Measurements from ENCODE around the gene CRABP1. TPM values are rescaled to one million over a fixed set of nuclear protein-coding genes. Genes with fewer than 3 reads are reported as not detected.

CRABP1 gene
- total RNA-seq, 1 donor from 2014 or later = not detected

DNA sequence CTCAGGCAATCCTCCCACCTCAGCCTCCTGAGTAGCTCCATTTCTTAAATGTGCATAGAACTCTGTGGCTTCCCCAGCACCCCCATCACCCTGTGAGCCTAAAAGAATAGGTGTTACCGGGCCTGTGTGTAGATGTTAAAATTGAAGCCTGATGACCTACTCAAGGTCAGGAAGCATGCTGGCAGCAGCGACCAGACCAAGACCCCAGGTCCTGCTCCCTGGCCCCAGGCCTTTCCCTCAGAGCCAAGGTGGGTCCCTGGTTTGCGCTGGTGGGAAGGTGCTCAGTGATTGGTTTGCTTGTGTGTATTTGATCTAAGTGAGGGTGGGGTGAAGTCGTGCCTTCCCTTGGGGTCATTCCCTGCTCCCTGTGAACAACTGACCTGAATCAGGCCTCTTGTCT is 18.4 kb upstream of the CRABP1 start:
- Mint-ChIP-seq H3K27ac (no peak overlapping the region), H3K4me3 (no peak overlapping the region), H3K36me3 (ENCODE audit: low read depth) (no peaks in the 10 kb centered on the region), H3K4me1 (ENCODE audit: low read depth) (no peaks in the 10 kb centered on the region), H3K27me3 (ENCODE audit: insufficient read depth) (peaks cover 5% of the 10 kb centered on the region), H3K9me3 (no peaks in the 10 kb centered on the region)
- intact Hi-C loops (cut with micrococcal nuclease) = no loop called here
- no peak for DNase-seq (ENCODE audit: low spot score)

DNA sequence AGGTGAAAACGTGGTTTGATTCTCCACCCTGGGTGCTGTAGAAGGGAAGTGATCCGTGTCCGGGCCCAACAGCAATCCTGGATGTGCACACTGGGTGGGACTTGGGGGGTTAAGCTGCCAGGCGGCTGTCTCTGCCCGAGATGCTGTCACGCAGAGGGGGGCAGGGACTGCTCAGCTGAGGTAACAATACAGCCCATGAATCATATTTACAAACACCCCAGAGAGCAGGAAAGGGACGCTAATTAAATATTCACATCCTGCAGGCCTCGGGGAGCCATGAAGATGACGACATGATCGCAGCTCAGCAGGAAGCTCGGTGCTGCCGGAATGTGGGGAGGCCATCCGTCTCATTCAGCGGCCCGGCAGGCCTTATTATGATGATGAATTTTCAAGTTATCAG is 17.9 kb upstream of the CRABP1 start:
- Mint-ChIP-seq H3K4me1 (ENCODE audit: low read depth) (no peaks in the 10 kb centered on the region), H3K27me3 (ENCODE audit: insufficient read depth) (peaks cover 8% of the 10 kb centered on the region), H3K9me3 (no peaks in the 10 kb centered on the region), H3K36me3 (ENCODE audit: low read depth) (no peaks in the 10 kb centered on the region), H3K27ac (no peak overlapping the region), H3K4me3 (no peak overlapping the region)
- no peak for DNase-seq (ENCODE audit: low spot score)
- intact Hi-C loops (cut with micrococcal nuclease) = no loop called here

DNA sequence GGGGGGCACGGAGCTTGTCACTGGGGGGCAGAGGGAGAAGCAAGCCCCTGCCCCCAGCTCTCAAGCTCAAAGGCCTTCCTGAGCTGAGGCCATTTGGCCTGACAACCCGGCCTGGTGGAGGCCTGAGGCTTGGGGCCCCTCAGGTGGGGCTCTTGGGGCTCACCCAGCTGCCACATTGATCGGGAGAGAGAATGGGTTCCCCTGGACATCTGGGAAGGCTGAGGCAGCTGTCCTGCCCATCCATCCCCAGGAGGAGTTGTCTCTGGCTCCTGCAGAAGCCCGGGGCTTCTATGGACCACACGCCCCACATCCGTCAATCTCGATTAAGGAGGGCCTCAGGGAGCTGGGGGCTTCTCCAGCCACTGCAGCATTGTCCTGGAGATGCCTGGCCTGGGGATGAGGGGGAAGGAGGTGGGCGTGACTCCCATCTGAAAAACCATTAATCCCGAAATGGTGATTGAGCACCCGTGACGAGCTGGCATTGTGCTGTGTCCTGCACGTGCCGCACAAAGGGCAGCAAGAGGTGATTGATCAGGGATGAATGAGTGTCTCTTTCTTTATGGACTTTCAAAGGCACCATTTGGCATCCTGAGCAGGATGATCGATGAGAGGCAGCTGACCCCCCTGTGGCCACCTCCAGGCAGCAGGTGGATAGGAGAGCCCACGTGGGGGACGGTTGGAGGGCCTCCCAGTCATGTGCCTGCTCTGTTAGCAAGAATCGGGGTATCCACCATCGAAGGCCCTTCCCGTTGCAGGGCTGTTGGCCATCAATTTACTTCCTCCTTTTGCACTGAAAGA is 17.2 kb upstream of the CRABP1 start:
- Mint-ChIP-seq H3K4me3 (no peak overlapping the region), H3K27me3 (ENCODE audit: insufficient read depth) (peaks cover 7% of the 10 kb centered on the region), H3K36me3 (ENCODE audit: low read depth) (no peaks in the 10 kb centered on the region), H3K4me1 (ENCODE audit: low read depth) (no peaks in the 10 kb centered on the region), H3K27ac (no peak overlapping the region), H3K9me3 (no peaks in the 10 kb centered on the region)
- DNase-seq (ENCODE audit: low spot score) = no peak
- intact Hi-C loops (cut with micrococcal nuclease) = no loop called here

DNA sequence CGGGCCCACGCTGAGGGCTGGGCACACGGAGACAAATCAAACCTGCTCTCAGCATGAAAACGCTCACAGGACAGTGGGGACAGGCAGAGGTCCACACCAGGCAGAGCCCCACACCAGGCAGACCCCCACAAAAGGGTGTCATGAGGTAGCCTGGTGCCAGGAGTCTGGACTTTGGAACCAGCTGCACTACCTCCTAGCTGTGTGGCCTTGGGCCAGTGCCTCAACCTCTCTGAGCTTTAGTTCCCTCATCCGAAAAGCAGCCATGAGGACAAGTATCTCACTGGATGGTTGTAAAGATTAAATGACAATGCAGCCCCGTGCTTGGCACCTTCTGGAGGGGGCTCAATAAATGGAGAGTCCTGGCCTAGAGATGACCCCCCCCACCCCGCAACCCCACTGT is 16.5 kb upstream of the CRABP1 start:
- no peak overlapping the region for H3K27ac Mint-ChIP-seq
- intact Hi-C loops (cut with micrococcal nuclease) = no loop called here
- H3K36me3 Mint-ChIP-seq (ENCODE audit: low read depth) = no peaks in the 10 kb centered on the region
- peaks cover 7% of the 10 kb centered on the region for H3K27me3 Mint-ChIP-seq (ENCODE audit: insufficient read depth)
- no peak overlapping the region for H3K4me3 Mint-ChIP-seq
- H3K9me3 Mint-ChIP-seq = no peaks in the 10 kb centered on the region
- H3K4me1 Mint-ChIP-seq (ENCODE audit: low read depth) = no peaks in the 10 kb centered on the region
- DNase-seq (ENCODE audit: low spot score) = no peak

GRCh38 chr15:78324144-78324543 is 16.0 kb upstream of the CRABP1 start:
- no peak for DNase-seq (ENCODE audit: low spot score)
- H3K27ac Mint-ChIP-seq = no peak overlapping the region

DNA sequence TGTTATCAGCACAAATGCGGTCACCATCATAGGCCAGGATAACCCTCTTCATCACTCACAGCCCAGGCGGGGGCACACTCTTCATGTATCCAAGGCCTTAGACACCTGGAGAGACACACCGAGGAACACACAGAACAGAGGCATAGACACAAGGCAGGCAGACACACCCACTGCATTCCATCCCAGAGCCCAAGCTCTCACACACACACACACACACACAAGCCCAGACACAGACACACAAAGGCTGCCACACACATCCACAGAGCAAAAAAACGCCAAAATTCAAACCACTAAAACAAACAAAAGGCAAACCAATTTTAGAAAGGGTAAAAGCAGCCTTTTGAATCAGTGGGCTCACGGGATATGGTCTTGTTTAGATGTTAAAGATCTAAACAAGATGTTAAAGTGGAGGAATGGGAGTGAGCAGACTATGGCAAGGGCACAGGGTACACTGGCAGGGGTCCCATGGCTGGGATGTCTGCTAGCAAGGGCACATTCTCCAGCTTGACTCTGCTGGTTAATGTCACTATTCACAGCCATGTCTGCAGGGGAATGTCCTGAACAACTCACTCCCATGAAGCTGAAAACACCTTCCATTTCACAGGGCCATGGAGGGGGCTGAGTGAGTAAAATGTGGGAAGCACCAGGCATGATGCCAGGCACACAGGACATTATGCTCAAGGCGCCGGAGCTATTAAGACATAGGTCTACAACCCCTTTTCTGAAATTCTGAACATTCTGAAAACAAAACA is 14.9 kb upstream of the CRABP1 start:
- Mint-ChIP-seq H3K4me1 (ENCODE audit: low read depth) (no peaks in the 10 kb centered on the region), H3K9me3 (no peaks in the 10 kb centered on the region), H3K36me3 (ENCODE audit: low read depth) (no peaks in the 10 kb centered on the region), H3K4me3 (no peak overlapping the region), H3K27ac (no peak overlapping the region), H3K27me3 (ENCODE audit: insufficient read depth) (peaks cover 3% of the 10 kb centered on the region)
- intact Hi-C loops (cut with micrococcal nuclease) = no loop called here
- DNase-seq (ENCODE audit: low spot score) = no peak

More at GRCh38 chr15:78324144-78324543, 16.0 kb upstream of the CRABP1 start:
- Mint-ChIP-seq H3K27me3 (ENCODE audit: insufficient read depth) (peaks cover 3% of the 10 kb centered on the region), H3K9me3 (no peaks in the 10 kb centered on the region), H3K4me1 (ENCODE audit: low read depth) (no peaks in the 10 kb centered on the region), H3K36me3 (ENCODE audit: low read depth) (no peaks in the 10 kb centered on the region), H3K4me3 (no peak overlapping the region)
- intact Hi-C loops (cut with micrococcal nuclease) = no loop called here

GRCh38 chr15:78327466-78327865 is 12.7 kb upstream of the CRABP1 start:
- no peak overlapping the region for H3K27ac Mint-ChIP-seq
- no peaks in the 10 kb centered on the region for H3K4me1 Mint-ChIP-seq (ENCODE audit: low read depth)
- H3K4me3 Mint-ChIP-seq = no peak overlapping the region
- H3K27me3 Mint-ChIP-seq (ENCODE audit: insufficient read depth) = peaks cover 3% of the 10 kb centered on the region
- no peaks in the 10 kb centered on the region for H3K9me3 Mint-ChIP-seq
- no peak for DNase-seq (ENCODE audit: low spot score)
- H3K36me3 Mint-ChIP-seq (ENCODE audit: low read depth) = no peaks in the 10 kb centered on the region
- intact Hi-C loops (cut with micrococcal nuclease) = no loop called here

- H3K9me3 Mint-ChIP-seq = no peaks in the 10 kb centered on the region
- H3K36me3 Mint-ChIP-seq (ENCODE audit: low read depth) = no peaks in the 10 kb centered on the region
- no peak overlapping the region for H3K27ac Mint-ChIP-seq
- no peaks in the 10 kb centered on the region for H3K4me1 Mint-ChIP-seq (ENCODE audit: low read depth)
- DNase-seq (ENCODE audit: low spot score) = no peak
- intact Hi-C loops (cut with micrococcal nuclease) = no loop called here
- H3K27me3 Mint-ChIP-seq (ENCODE audit: insufficient read depth) = peaks cover 9% of the 10 kb centered on the region
- H3K4me3 Mint-ChIP-seq = no peak overlapping the region
Measured at GRCh38 chr15:78329625-78330024, 10.5 kb upstream of the CRABP1 start.

DNA sequence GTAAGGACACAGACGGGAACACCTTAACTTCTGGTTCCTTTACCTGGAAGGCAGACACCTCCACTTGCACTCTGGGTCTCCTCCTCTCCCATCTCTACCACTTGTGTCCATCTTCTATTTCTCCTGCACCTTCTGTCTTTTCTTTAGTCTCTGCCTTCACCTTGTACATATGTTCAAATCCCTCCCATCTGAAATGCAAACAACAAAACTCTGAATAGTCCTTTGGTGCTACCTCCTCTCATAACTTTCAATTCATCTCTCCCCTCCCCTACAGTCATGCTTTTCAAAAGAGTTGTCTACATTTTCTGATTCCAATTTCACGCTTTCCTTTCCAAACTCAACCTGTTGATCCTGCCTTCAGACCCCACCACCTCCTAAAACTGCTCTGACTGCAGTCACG is 5.3 kb upstream of the CRABP1 start:
- DNase-seq (ENCODE audit: low spot score) = no peak
- H3K27me3 Mint-ChIP-seq (ENCODE audit: insufficient read depth) = peaks cover 23% of the 10 kb centered on the region
- H3K4me1 Mint-ChIP-seq (ENCODE audit: low read depth) = no peaks in the 10 kb centered on the region
- no peak overlapping the region for H3K27ac Mint-ChIP-seq
- no peak overlapping the region for H3K4me3 Mint-ChIP-seq
- H3K9me3 Mint-ChIP-seq = no peaks in the 10 kb centered on the region
- intact Hi-C loops (cut with micrococcal nuclease) = no loop called here
- H3K36me3 Mint-ChIP-seq (ENCODE audit: low read depth) = no peaks in the 10 kb centered on the region

- DNase-seq (ENCODE audit: low spot score) = no peak
- Mint-ChIP-seq H3K27ac (no peak overlapping the region), H3K4me1 (ENCODE audit: low read depth) (no peaks in the 10 kb centered on the region), H3K9me3 (no peaks in the 10 kb centered on the region), H3K4me3 (no peak overlapping the region), H3K36me3 (ENCODE audit: low read depth) (no peaks in the 10 kb centered on the region), H3K27me3 (ENCODE audit: insufficient read depth) (peaks cover 33% of the 10 kb centered on the region)
- intact Hi-C loops (cut with micrococcal nuclease) = no loop called here
Measured at GRCh38 chr15:78335985-78336384, 4.2 kb upstream of the CRABP1 start.

DNA sequence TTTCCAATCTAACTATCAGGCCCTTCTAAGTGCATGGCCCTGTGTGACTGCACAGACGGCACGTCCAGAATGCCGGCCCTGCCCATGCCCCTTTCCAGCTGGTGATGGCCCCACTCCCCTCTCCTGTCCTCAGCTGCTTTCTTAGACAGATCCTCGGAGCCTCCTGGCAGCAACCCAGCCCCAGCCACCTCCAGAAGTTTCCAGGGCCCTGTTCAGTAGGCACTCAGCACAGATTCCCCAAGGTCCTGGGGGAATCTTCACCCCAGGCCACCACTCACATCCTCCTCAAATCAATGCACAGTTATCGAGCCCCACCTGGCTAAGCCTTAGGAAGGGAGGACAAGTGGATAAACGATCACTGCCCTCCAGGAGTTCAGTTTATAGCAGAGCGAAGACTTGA is 1.4 kb upstream of the CRABP1 start:
- Mint-ChIP-seq H3K27me3 (ENCODE audit: insufficient read depth) (peaks cover 51% of the 10 kb centered on the region), H3K4me1 (ENCODE audit: low read depth) (no peaks in the 10 kb centered on the region), H3K9me3 (no peaks in the 10 kb centered on the region), H3K36me3 (ENCODE audit: low read depth) (no peaks in the 10 kb centered on the region), H3K27ac (no peak overlapping the region), H3K4me3 (no peak overlapping the region)
- no peak for DNase-seq (ENCODE audit: low spot score)
- intact Hi-C loops (cut with micrococcal nuclease) = no loop called here

DNA sequence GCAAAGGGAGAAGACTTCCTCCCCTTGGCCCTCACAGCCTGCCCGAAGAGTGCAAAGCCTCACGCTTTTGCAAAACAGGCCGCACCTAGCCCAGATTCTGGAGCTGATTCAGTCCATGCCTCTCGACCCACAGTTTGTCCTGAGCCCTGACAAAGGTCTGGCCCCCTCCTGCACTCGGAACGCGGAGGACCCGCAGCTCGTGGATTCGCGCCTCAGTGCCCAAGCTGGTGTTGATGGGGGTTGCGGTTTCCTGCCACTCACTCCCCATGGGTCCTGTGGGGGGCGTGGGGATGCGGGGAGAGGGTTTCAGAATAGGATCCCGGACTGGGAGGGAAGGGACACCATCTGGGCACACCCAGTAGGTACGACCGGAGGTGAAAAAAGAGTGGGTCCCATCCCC is 594 bp upstream of the CRABP1 start:
- Mint-ChIP-seq H3K36me3 (ENCODE audit: low read depth) (no peaks in the 10 kb centered on the region), H3K9me3 (no peaks in the 10 kb centered on the region), H3K27ac (no peak overlapping the region), H3K4me3 (no peak overlapping the region), H3K27me3 (ENCODE audit: insufficient read depth) (peaks cover 51% of the 10 kb centered on the region), H3K4me1 (ENCODE audit: low read depth) (no peaks in the 10 kb centered on the region)
- DNase-seq (ENCODE audit: low spot score) = no peak
- intact Hi-C loops (cut with micrococcal nuclease) = no loop called here
